A673 (cell line): ENCODE measurements around the gene EPO.
"Not testable (repeated sequence)": the region's sequence is repeated elsewhere in the genome, so short reads cannot be mapped to it uniquely, and the experiment has no call there.

Source experiments
- CTCF ChIP-seq: fragments of 300-800, 200-600 bp; sonication (generic); conservative IDR thresholded peaks from 2 replicates; pipeline ENCODE4 v1.5.1; 2017; ENCODE audit warnings: low read depth, mild to moderate bottlenecking, antibody characterized with exemption, low read length, moderate library complexity, mixed read lengths
- EZH2 ChIP-seq: fragments of 200-600 bp; sonication (generic); IDR thresholded peaks from 2 replicates; pipeline ENCODE4 v1.6.1; 2017; ENCODE audit warnings: borderline replicate concordance, low read depth, mild to moderate bottlenecking, mixed read lengths, antibody characterized with exemption, low read length; ENCODE audit not compliant: poor library complexity, severe bottlenecking

GRCh38 chr7:100701089-100701488 lies 19.2 kb upstream of the EPO start:
- not testable (repeated sequence) for TF ChIP-seq EZH2, CTCF
